ENCODE data around the gene SYNE4.

The SYNE4 gene

DNA sequence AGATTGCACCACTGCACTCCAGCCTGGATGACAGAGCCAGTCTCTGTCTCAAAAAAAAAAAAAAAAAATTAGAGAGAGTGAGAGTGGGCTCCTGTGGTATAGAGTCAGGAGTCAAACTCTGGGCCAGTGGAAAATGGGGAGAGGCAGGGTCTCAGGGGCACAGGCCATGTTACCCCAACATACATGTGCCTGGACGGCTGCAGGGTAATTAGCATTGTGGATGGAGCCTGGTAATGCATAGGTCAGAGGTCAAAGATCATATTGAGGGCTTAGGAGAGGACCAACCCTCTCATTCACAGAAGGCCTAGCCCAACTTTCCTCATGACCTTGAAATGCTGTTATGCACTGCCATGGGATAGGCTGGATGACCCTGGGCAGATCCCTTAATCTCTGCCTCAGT, 16.9 kb upstream of the SYNE4 start:
- no peak for DNase-seq

DNA sequence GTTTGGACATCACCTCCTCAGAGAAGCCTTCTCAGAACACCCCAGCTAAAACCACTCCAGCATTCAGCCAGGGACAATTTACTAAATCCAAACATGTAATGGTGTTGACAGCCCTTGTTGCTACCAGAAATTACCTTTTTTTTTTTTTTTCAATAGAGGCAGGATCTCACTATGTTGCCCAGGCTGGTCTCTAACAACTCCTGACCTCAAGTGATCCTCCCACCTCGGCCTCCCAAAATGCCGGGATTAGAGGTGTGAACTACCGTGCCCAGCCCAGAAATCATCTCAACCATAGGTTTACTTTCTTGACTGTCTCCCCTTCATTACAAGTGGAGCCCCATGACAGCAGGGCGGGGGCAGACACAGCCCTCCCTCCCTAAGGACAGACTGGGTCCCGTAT, 14.8 kb upstream of the SYNE4 start:
- no peak for DNase-seq

- no peak for DNase-seq
Measured at GRCh38 chr19:36019061-36019670, 10.6 kb upstream of the SYNE4 start.

GRCh38 chr19:36014012-36014924, 5.7 kb upstream of the SYNE4 start, which contains the start of gene ALKBH6:
ALKBH6 (minus strand) TSS chr19:36014213; CDS start chr19:36013397, 816 bp downstream.
- peak; percentile 98 to 100 (median 99) for DNase-seq

- no peak for DNase-seq
Measured at GRCh38 chr19:36013280-36014011, 4.8 kb upstream of the SYNE4 start.

DNA sequence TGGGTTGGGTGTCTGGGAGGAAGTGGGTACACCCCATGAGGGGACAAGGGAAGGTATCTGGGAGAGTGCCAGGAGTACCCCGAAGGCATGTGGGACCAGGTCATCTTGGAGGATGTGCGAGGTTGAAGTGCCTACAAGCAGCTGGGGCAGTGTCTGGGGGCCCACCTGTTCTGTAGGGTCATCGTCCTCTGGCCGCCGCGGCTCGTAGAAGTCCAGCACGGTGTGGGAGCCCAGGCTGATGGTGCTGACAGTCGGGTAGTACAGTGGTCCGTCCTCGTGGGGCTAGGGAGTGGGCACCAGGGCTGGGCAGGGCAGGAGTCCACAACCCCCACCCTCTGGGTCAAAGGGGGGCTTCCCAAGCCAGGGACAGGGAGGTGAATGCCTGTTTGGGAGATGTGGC, 1.8 kb upstream of the SYNE4 start:
- no peak for DNase-seq

DNA sequence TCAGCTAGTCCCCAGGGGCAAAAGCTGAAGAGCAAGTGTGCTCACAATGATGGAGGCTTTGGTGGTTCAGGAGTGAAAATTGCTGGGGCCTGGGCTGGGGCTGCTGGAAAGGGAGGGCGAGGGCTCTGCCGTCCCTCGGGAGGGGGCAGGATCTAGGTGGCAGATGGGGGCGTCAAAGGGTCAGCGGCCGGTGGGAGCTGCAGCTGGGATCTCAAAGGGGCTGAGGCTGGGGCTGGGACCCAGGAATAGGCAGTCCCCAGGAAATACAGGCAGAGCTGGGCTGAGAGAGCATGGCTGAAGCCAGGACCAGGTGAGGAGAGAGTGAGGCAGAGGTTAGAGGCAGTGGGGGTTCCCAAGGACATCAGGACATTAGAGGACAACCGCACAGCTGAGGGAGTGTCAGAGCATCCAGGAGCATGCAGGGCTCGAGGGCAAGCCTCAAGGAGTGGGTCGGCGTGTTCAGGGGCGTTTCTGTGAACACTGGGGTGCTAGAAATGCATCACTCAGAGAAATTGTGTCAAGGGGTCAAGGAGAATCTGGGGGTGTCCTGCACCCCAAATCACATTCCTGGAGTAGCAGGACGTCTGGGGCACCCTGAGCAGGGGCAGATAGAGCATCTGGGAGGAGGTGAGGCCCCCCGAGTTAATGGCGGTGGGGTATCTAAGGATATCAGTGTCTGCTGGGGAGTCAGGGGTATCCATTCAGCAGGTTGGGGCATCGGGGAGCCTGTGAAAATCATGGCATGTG, 1.2 kb upstream of the SYNE4 start:
- peak in 1 of 3 experiments; percentile 50 for DNase-seq

GRCh38 chr19:36009220-36009619, 607 bp upstream of the SYNE4 start:
- DNase-seq: peak; percentile 54 to 65 (median 61)

- no peak for DNase-seq
Measured at GRCh38 chr19:36006955-36007354, 1.7 kb downstream of the SYNE4 start.

DNA sequence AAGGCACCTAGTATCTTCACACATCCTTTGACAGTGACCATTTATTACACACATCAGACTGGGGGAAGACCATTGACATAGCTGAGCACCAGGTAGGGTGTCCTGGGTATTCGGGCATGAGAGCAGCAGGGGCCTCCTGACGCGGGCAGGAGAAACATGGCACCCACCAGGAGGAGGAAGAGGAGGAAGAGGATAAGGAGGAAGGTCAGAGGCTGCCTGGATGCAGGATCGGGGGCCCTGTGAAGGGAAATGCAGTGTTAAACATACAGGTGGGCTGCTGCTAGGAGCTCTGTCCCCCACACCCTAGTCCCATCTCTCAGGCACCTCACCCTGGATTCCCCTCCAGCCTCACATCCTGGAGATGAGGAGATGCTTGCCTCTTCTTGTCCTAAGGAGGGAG, 5.3 kb downstream of the SYNE4 start:
- DNase-seq: no peak

GRCh38 chr19:36001605-36002004, 7.0 kb downstream of the SYNE4 start:
- no peak for DNase-seq

DNA sequence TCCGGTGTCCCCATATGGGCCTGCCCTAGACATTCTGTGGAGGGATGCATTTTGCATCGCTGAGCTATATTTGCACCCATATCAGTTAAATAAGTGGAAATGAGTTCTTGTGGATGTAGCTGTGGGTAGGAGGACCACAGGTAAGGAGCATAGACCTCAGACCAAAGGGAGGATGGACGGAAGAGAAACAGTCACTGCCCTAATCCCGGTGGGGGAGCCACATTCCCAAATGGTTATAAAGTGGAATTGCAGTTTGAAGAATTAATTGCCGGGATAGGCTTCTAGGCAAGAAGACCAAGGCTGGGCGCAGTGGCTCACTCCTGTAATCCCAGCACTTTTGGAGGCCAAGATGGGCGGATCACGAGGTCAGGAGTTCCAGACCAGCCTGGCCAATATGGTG, 11.8 kb downstream of the SYNE4 start:
- DNase-seq: no peak

DNA sequence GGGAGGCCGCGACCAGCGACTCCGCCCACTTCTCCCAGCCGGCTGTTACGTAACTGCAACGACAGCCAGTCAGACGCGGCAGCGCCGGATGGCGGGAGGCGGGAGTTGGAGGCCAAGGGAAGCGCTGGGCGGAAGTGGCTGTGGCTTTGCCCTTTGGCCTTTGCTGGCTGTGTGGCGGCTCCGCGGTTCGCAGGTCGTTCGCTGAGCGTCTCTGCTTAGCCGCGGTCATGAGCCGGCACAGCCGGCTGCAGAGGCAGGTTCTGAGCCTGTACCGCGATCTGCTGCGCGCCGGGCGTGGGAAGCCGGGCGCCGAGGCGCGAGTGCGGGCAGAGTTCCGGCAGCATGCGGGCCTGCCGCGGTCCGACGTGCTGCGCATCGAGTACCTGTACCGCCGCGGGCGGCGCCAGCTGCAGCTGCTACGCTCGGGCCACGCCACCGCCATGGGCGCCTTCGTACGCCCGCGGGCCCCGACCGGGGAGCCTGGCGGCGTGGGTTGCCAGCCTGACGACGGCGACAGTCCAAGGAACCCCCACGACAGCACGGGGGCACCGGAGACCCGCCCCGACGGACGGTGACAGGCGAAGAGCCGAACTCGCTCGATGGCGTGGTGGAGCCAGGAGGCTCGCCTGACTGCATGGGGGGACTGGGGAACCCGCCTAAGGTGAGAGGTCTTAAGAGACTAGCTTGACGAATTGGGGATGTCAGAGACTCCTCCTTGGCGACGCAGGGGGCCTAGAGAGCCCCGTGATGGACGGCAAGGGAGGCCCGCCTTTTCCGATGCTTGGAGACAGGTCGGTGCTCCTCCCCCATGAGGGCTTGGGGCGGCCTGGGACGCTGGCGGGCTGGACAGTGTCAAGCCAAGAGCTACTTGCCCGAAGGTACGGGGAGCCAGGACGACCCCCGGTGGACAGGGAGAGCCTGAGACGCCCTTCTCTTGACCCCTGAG, 13.3 kb downstream of the SYNE4 start, which contains the start of gene SDHAF1:
Gene SDHAF1 (plus strand): TSS at position 141 of the 946 bp plus-strand sequence. CDS start 87 bp downstream, at position 228.
- peak; percentile 92 to 97 (median 95) for DNase-seq

DNA sequence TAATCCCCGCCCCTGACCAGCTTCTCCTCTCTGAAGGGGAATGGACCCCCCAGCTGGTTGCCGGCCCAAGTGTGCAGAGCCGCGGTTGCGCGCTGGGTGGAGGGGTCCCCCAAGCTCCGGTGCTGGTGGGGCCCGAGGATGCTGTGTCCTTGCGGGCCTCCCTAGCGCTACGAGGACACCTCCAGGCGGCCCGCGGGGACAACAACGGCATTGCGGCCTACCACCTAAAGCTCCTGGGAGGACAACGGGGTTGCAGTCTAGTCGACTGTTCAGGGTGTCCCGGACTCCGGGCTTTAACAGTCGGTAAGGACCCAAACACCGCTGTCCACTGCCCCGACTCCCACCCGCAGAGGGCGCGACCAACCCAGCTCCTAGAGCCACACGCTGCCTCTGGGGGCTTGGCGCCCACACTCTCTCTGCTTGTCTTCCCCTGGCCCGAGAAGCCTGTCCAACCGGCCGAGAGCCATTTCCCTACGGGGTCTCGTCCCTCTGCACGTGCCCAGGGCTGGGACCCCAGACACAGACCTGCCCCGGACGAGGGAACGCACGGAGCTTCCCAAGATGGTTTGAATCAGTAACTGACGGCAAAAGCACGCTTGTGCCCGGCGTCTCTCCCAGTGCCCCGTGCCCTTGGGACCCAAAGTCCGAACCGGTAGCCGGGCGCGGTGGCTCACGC, 14.6 kb downstream of the SYNE4 start:
- no peak for DNase-seq

- no peak for DNase-seq
Measured at GRCh38 chr19:35992907-35993765, 15.5 kb downstream of the SYNE4 start.

GRCh38 chr19:35991731-35992450, 16.7 kb downstream of the SYNE4 start:
- DNase-seq: no peak

DNA sequence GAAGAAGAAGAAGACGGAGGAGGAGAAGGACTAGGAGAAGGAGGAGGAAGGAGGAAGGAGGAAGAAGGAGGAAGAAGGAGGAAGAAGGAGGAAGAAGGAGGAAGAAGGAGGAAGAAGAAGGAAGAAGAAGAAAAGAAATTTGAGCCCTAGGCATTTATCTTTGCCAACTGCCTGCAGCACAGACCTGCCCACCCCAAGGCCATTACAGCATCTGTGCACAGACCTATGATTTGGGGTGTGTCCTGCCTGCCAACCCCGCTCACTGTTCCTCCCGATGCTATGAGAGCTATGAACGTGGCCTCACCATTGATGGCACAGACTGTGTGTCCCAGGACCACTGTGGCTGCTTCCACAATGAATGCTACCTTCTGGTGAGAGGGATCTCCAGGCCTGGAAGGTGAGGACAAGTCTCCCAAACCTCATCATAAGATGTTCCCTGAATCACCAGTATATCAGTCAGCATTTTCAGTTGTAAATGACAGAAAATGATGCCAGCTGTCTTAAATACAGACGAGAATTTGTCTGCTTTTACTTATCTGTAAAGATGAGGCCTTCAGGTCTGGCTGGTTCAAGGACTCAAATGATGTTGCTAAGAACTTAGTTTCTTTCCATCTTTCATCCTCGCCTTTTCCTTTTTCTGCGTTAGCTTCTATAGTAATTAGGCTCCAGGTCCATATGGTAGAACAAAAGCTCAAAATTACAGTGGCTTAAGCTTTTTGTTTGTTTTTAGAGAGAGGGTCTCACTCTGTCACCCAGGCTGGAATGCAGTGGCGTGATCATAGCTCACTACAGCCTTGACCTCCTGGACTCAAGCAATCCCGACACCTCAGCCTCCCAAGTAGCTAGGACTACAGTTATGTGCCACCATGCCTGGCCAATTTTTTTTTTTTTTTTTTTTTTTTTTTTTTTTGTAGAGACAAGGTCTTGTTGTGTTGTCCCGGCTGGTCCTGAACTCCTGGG, 17.6 kb downstream of the SYNE4 start:
- DNase-seq: no peak

GRCh38 chr19:35990156-35990555, 18.5 kb downstream of the SYNE4 start:
- no peak for DNase-seq
